Neural progenitor cell (in vitro differentiated cells): Measurements from ENCODE around the gene TIGD4. TPM values are rescaled to one million over a fixed set of nuclear protein-coding genes. Genes with fewer than 3 reads are reported as not detected.

ENCODE experiments used
- DNase-seq: peaks from one replicate; pipeline ENCODE4 v3.0.0-alpha.2; 2016; ENCODE audit warnings: low spot score
- H2AFZ ChIP-seq: fragments of 200-600 bp; sonication (generic); replicated peaks from 2 replicates; pipeline ENCODE4 v1.6.1; 2016; ENCODE audit warnings: antibody characterized with exemption
- H3F3A ChIP-seq: fragments of 200-600 bp; sonication (generic); 2 replicates; pipeline ENCODE4 v1.6.1; 2016; ENCODE audit warnings: antibody characterized with exemption, low read depth
- H3K27ac ChIP-seq: fragments of 200-600 bp; sonication (generic); 2 replicates; pipeline ENCODE4 v1.5.1; 2016; ENCODE audit warnings: mild to moderate bottlenecking
- H3K27me3 ChIP-seq: fragments of 200-600 bp; sonication (generic); 2 replicates; pipeline ENCODE4 v1.6.1; 2016; ENCODE audit warnings: mild to moderate bottlenecking, moderate library complexity
- H3K36me3 ChIP-seq: fragments of 200-600 bp; sonication (generic); 2 replicates; pipeline ENCODE4 v1.5.1; 2016
- H3K4me1 ChIP-seq: fragments of 200-600 bp; sonication (generic); 2 replicates; pipeline ENCODE4 v1.6.1; 2016; ENCODE audit warnings: mixed run types
- H3K4me2 ChIP-seq: fragments of 200-600 bp; sonication (generic); 2 replicates; pipeline ENCODE4 v1.6.1; 2016
- H3K4me3 ChIP-seq: fragments of 200-600 bp; sonication (generic); 2 replicates; pipeline ENCODE4 v1.5.1; 2016
- H3K79me2 ChIP-seq: fragments of 200-600 bp; sonication (generic); 2 replicates; pipeline ENCODE4 v1.6.1; 2016; ENCODE audit warnings: low read depth
- H3K9ac ChIP-seq: fragments of 200-600 bp; sonication (generic); 2 replicates; pipeline ENCODE4 v1.6.1; 2016
- H3K9me3 ChIP-seq: fragments of 200-600 bp; sonication (generic); 2 replicates; pipeline ENCODE4 v1.5.1; 2016; ENCODE audit warnings: low read depth
- H4K20me1 ChIP-seq: fragments of 200-600 bp; sonication (generic); 2 replicates; pipeline ENCODE4 v1.6.1; 2016; ENCODE audit warnings: low read depth
- H3K27ac Mint-ChIP-seq: 3 replicates; pipeline ENCODE4 v1.8.0; 2021; ENCODE audit warnings: mixed read lengths
- H3K27me3 Mint-ChIP-seq: 2 replicates; pipeline ENCODE4 v1.8.0; 2022; ENCODE audit warnings: low read depth, mild to moderate bottlenecking, inconsistent platforms, moderate library complexity, mixed read lengths; ENCODE audit not compliant: insufficient read depth
- H3K36me3 Mint-ChIP-seq: 3 replicates; pipeline ENCODE4 v1.8.0; 2021; ENCODE audit warnings: mixed read lengths
- H3K4me1 Mint-ChIP-seq: 3 replicates; pipeline ENCODE4 v1.8.0; 2021; ENCODE audit warnings: mixed read lengths
- H3K4me3 Mint-ChIP-seq: 3 replicates; pipeline ENCODE4 v1.8.0; 2021; ENCODE audit warnings: mild to moderate bottlenecking, moderate library complexity, mixed read lengths
- H3K9me3 Mint-ChIP-seq: 3 replicates; pipeline ENCODE4 v1.8.0; 2020; ENCODE audit warnings: mixed read lengths
- CTCF ChIP-seq: fragments of 200-600 bp; sonication (generic); IDR thresholded peaks from 2 replicates; pipeline ENCODE4 v1.5.1; 2017; ENCODE audit warnings: antibody characterized with exemption, mild to moderate bottlenecking
- EZH2 ChIP-seq: fragments of 200-600 bp; sonication (generic); IDR thresholded peaks from 2 replicates; pipeline ENCODE4 v1.6.1; 2017; ENCODE audit warnings: antibody characterized with exemption, mild to moderate bottlenecking, moderate library complexity
- EZH2phosphoT487 ChIP-seq: fragments of 200-600 bp; sonication (generic); IDR thresholded peaks from 2 replicates; pipeline ENCODE4 v1.6.1; 2017; ENCODE audit warnings: antibody characterized with exemption
- total RNA-seq: library from RNA; depleted of rRNA; stranded (reverse); fragments of >200 nt; gene quantifications from 2 replicates; pipeline ENCODE4 v1.2.3, GENCODE V29; 2015; ENCODE audit warnings: low replicate concordance

Gene TIGD4
- total RNA-seq, 1 donor from 2014 or later = 4.1 TPM

- no peak overlapping the region for H3K4me3 Mint-ChIP-seq
Observed at GRCh38 chr4:152731997-152732396, 47.5 kb downstream of the TIGD4 start.

GRCh38 chr4:152729466-152729865 is 50.1 kb downstream of the TIGD4 start:
- H3K4me1 ChIP-seq = no peaks in the 10 kb centered on the region
- H2AFZ ChIP-seq = peak overlapping the region; percentile 57
- no peaks in the 10 kb centered on the region for H3K9me3 ChIP-seq
- DNase-seq = no peak
- H3K27me3 Mint-ChIP-seq = peaks cover 2% of the 10 kb centered on the region
- no peaks in the 10 kb centered on the region for H3K79me2 ChIP-seq
- no peaks in the 10 kb centered on the region for H4K20me1 ChIP-seq
- no peak overlapping the region for H3K9ac ChIP-seq
- no peaks in the 10 kb centered on the region for H3K36me3 ChIP-seq
- no peak overlapping the region for H3K4me2 ChIP-seq
- H3K27me3 ChIP-seq = no peaks in the 10 kb centered on the region
- H3K9me3 Mint-ChIP-seq = no peaks in the 10 kb centered on the region
- H3K27ac Mint-ChIP-seq = no peak overlapping the region
- no peaks in the 10 kb centered on the region for H3K36me3 Mint-ChIP-seq
- no peaks in the 10 kb centered on the region for H3K4me1 Mint-ChIP-seq
- H3K27ac ChIP-seq = no peak overlapping the region
- H3F3A ChIP-seq = no peaks in the 10 kb centered on the region
- no peak overlapping the region for H3K4me3 Mint-ChIP-seq
- H3K4me3 ChIP-seq = no peak overlapping the region
- TF ChIP-seq EZH2 (no peak), EZH2phosphoT487 (no peak), CTCF (no peak)

More at GRCh38 chr4:152731997-152732396, 47.5 kb downstream of the TIGD4 start:
- Histone ChIP-seq H3K27ac (no peak overlapping the region), H4K20me1 (no peaks in the 10 kb centered on the region), H3K36me3 (no peaks in the 10 kb centered on the region), H3K79me2 (no peaks in the 10 kb centered on the region), H2AFZ (no peak overlapping the region), H3K27me3 (no peaks in the 10 kb centered on the region), H3K9me3 (no peaks in the 10 kb centered on the region), H3K4me2 (no peak overlapping the region), H3F3A (no peaks in the 10 kb centered on the region), H3K9ac (no peak overlapping the region), H3K4me1 (no peaks in the 10 kb centered on the region), H3K4me3 (no peak overlapping the region)
- TF ChIP-seq EZH2 (no peak), CTCF (no peak), EZH2phosphoT487 (no peak)
- no peak for DNase-seq
- peaks cover 6% of the 10 kb centered on the region for H3K4me1 Mint-ChIP-seq
- H3K36me3 Mint-ChIP-seq = no peaks in the 10 kb centered on the region
- no peak overlapping the region for H3K27ac Mint-ChIP-seq
- H3K27me3 Mint-ChIP-seq = peaks cover 2% of the 10 kb centered on the region
- H3K9me3 Mint-ChIP-seq = no peaks in the 10 kb centered on the region

GRCh38 chr4:152728343-152728742 is 51.2 kb downstream of the TIGD4 start:
- Mint-ChIP-seq H3K36me3 (no peaks in the 10 kb centered on the region), H3K4me3 (no peak overlapping the region), H3K27ac (no peak overlapping the region), H3K27me3 (no peaks in the 10 kb centered on the region), H3K4me1 (no peaks in the 10 kb centered on the region), H3K9me3 (no peaks in the 10 kb centered on the region)
- Histone ChIP-seq H3K27me3 (no peaks in the 10 kb centered on the region), H3F3A (no peaks in the 10 kb centered on the region), H4K20me1 (no peaks in the 10 kb centered on the region), H3K36me3 (no peaks in the 10 kb centered on the region), H3K9me3 (no peaks in the 10 kb centered on the region), H3K9ac (no peak overlapping the region), H3K79me2 (no peaks in the 10 kb centered on the region), H3K27ac (no peak overlapping the region), H3K4me2 (no peak overlapping the region), H3K4me3 (no peak overlapping the region), H3K4me1 (no peaks in the 10 kb centered on the region), H2AFZ (no peak overlapping the region)
- no peak for DNase-seq
- TF ChIP-seq CTCF (no peak), EZH2 (no peak), EZH2phosphoT487 (no peak)
